DND-41 (cell line): ENCODE data around the gene HHATL.

Experiments
- EZH2 ChIP-seq: IDR thresholded peaks from 3 replicates; pipeline ENCODE4 v1.6.1; 2012; ENCODE audit warnings: borderline replicate concordance, low read depth, mild to moderate bottlenecking, moderate library complexity, low read length, inconsistent platforms; ENCODE audit not compliant: severe bottlenecking
- TF ChIP-seq, protein P1 (sequence below): IDR thresholded peaks from 2 replicates; pipeline ENCODE4 v1.5.1; 2012; ENCODE audit warnings: borderline replicate concordance, low read length, moderate library complexity, mild to moderate bottlenecking; ENCODE audit not compliant: poor library complexity, severe bottlenecking; ENCODE audit errors: extremely low read depth

GRCh38 chr3:42696356-42697288 lies 6.0 kb downstream of the HHATL start:
- TF ChIP-seq, protein P1, sequence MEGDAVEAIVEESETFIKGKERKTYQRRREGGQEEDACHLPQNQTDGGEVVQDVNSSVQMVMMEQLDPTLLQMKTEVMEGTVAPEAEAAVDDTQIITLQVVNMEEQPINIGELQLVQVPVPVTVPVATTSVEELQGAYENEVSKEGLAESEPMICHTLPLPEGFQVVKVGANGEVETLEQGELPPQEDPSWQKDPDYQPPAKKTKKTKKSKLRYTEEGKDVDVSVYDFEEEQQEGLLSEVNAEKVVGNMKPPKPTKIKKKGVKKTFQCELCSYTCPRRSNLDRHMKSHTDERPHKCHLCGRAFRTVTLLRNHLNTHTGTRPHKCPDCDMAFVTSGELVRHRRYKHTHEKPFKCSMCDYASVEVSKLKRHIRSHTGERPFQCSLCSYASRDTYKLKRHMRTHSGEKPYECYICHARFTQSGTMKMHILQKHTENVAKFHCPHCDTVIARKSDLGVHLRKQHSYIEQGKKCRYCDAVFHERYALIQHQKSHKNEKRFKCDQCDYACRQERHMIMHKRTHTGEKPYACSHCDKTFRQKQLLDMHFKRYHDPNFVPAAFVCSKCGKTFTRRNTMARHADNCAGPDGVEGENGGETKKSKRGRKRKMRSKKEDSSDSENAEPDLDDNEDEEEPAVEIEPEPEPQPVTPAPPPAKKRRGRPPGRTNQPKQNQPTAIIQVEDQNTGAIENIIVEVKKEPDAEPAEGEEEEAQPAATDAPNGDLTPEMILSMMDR = no peak
- TF ChIP-seq EZH2 = no peak
